Measurements from ENCODE around the gene WDR83. TPM values are rescaled to one million over a fixed set of nuclear protein-coding genes. Genes with fewer than 3 reads are reported as not detected.

Gene WDR83
- total RNA-seq, 1 donor from 2014 or later: 6.3 TPM

DNA sequence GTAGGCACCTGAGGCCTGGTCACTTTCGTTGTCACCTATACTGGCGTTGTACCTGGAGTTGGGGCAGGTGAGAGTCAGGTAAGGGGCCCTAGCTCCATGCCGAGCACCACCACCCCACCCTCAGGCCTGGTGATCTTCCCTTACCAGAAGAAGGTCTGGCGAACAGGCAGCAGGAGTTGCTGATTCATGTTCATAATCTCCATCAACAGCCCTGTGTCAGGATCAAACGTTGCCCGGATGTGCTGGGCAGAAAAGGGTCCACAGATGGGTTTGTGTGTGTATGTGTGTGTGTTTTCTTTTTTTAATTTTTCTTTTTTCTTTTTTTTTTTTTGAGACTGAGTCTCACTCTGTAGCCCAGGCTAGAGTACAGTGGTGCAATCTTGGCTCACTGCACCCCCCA lies 14.4 kb upstream of the WDR83 start:
- Histone ChIP-seq H3K36me3 (ENCODE audit: control insufficient read depth in 3 of 3, insufficient read depth in 3 of 3, low read length in 3 of 3) (peaks cover 22 to 25% (median 24%) of the 10 kb centered on the region in 3 donors), H3K9ac (ENCODE audit: low read depth in 1 of 3, low read length in 3 of 3) (no peak overlapping the region), H3K9me3 (ENCODE audit: control insufficient read depth in 3 of 3, low read length in 3 of 3) (no peaks in the 10 kb centered on the region), H3K27me3 (ENCODE audit: control insufficient read depth in 3 of 3, insufficient read depth in 3 of 3, low read length in 3 of 3) (no peaks in the 10 kb centered on the region), H3K4me1 (ENCODE audit: control insufficient read depth in 3 of 3, insufficient read depth in 3 of 3, low read length in 3 of 3) (peaks cover 7% of the 10 kb centered on the region in 3 donors), H3K4me3 (ENCODE audit: low read length in 3 of 3) (no peak overlapping the region), H3K27ac (ENCODE audit: low read depth, low read length) (no peak overlapping the region)

DNA sequence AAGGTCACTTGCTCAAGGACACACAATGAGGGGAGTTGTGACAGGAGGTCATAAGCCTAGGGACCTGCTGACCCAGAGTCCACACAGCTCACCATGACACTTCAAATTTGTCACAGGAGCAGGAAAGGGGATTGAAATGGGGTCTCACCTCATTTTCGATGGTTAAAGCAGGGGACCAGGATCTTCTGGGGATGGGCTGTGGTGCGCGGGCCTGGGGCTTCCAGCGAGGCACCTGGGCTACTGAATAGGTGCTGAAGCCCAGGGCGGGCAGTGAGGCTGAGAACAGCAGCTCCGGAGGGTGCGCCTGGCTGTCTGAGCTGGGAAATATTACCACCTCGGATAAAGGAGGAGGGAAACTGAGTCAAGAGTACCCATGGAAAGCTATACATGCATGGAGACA lies 11.1 kb upstream of the WDR83 start:
- H3K4me3 ChIP-seq (ENCODE audit: low read length in 3 of 3): no peak overlapping the region
- no peaks in the 10 kb centered on the region for H3K27me3 ChIP-seq (ENCODE audit: control insufficient read depth in 3 of 3, insufficient read depth in 3 of 3, low read length in 3 of 3)
- H3K36me3 ChIP-seq (ENCODE audit: control insufficient read depth in 3 of 3, insufficient read depth in 3 of 3, low read length in 3 of 3): peaks cover 32 to 40% (median 34%) of the 10 kb centered on the region in 3 donors
- no peaks in the 10 kb centered on the region for H3K9me3 ChIP-seq (ENCODE audit: control insufficient read depth in 3 of 3, low read length in 3 of 3)
- H3K9ac ChIP-seq (ENCODE audit: low read depth in 1 of 3, low read length in 3 of 3): no peak overlapping the region
- no peaks in the 10 kb centered on the region for H3K4me1 ChIP-seq (ENCODE audit: control insufficient read depth in 3 of 3, insufficient read depth in 3 of 3, low read length in 3 of 3)
- no peak overlapping the region for H3K27ac ChIP-seq (ENCODE audit: low read depth, low read length)

DNA sequence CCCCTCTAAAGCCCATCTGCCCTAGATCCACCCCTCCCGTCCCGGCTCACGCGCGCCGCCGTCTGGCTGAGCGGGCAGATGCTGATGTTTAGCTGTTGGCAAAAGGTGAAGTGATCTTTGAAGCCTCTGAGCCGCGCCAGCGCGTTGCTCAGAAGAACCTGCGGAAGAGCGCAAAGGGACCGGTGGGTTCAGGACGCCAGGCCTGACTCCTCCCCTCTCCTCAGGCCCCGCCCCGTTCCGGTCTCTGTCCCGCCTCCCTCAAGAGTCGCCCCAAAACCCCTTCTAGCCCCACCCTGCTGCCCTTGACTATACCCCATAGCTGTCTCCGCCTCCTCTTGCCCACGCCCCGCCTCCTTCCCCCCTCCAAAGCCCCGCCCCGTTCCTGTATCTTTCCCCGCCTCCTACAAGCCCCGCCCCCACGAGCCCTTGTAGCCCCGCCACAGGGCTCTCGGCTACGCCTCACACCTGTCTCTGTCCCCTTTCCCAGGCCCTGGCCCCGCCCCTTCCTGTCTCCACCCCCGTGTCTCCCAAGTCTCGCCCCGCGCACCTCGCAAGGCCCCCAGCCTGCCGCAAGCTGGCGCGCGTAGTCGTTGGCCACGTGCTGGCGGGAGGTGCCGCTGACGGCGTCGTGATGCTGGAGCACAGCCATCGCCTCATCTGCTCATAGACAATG lies 9.6 kb upstream of the WDR83 start:
- H3K9me3 ChIP-seq (ENCODE audit: control insufficient read depth in 3 of 3, low read length in 3 of 3): no peaks in the 10 kb centered on the region
- H3K4me1 ChIP-seq (ENCODE audit: control insufficient read depth in 3 of 3, insufficient read depth in 3 of 3, low read length in 3 of 3): no peaks in the 10 kb centered on the region
- H3K4me3 ChIP-seq (ENCODE audit: low read length in 3 of 3): no peak overlapping the region
- no peak overlapping the region for H3K27ac ChIP-seq (ENCODE audit: low read depth, low read length)
- no peaks in the 10 kb centered on the region for H3K27me3 ChIP-seq (ENCODE audit: control insufficient read depth in 3 of 3, insufficient read depth in 3 of 3, low read length in 3 of 3)
- peaks cover 36 to 45% (median 42%) of the 10 kb centered on the region in 3 donors for H3K36me3 ChIP-seq (ENCODE audit: control insufficient read depth in 3 of 3, insufficient read depth in 3 of 3, low read length in 3 of 3)
- no peak overlapping the region for H3K9ac ChIP-seq (ENCODE audit: low read depth in 1 of 3, low read length in 3 of 3)

DNA sequence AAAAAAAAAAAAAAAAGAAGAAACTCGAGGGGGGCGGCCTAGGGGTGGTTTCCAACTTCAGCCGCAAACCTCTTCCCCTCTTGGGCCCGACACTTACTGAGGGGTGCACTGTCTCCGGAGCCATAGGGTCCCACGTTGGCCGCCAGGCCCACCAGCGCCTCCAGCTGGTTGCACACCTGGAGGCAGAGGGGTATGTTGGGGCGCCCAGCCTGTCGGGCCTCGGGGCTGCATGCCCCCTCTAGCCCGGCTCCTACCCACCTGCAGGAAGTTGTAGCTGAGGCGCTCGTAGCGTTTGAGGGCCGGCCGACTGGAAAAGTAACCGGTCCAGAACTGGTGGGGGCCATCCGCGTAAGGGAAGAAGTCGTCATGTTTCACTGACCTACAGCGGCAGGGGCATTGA lies 8.6 kb upstream of the WDR83 start:
- H3K27ac ChIP-seq (ENCODE audit: low read depth, low read length): no peak overlapping the region
- H3K4me1 ChIP-seq (ENCODE audit: control insufficient read depth in 3 of 3, insufficient read depth in 3 of 3, low read length in 3 of 3): no peaks in the 10 kb centered on the region
- H3K9ac ChIP-seq (ENCODE audit: low read depth in 1 of 3, low read length in 3 of 3): no peak overlapping the region
- H3K36me3 ChIP-seq (ENCODE audit: control insufficient read depth in 3 of 3, insufficient read depth in 3 of 3, low read length in 3 of 3): peaks cover 36 to 46% (median 42%) of the 10 kb centered on the region in 3 donors
- H3K4me3 ChIP-seq (ENCODE audit: low read length in 3 of 3): no peak overlapping the region
- H3K27me3 ChIP-seq (ENCODE audit: control insufficient read depth in 3 of 3, insufficient read depth in 3 of 3, low read length in 3 of 3): no peaks in the 10 kb centered on the region
- H3K9me3 ChIP-seq (ENCODE audit: control insufficient read depth in 3 of 3, low read length in 3 of 3): no peaks in the 10 kb centered on the region

DNA sequence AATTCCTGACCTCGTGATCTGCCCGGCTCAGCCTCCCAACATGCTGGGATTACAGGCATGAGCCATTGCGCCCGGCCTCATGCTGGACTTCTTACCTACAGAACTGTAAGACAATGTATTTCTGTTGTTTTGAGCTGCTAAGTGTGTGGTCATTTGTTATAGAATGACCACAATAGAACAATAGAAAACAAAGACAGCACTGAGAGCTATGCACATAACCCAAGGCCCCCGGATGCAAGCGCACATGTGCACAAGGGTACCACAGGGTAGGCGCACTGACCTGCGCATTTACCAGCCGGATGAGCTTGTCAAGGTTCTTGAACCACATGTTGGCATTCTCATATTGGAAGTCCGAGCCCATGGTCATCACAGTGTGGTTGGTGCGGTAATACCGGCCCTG lies 5.6 kb upstream of the WDR83 start:
- H3K4me1 ChIP-seq (ENCODE audit: control insufficient read depth in 3 of 3, insufficient read depth in 3 of 3, low read length in 3 of 3): peaks cover 7 to 14% (median 9%) of the 10 kb centered on the region in 3 donors
- no peaks in the 10 kb centered on the region for H3K9me3 ChIP-seq (ENCODE audit: control insufficient read depth in 3 of 3, low read length in 3 of 3)
- peaks cover 45 to 55% (median 51%) of the 10 kb centered on the region in 3 donors for H3K36me3 ChIP-seq (ENCODE audit: control insufficient read depth in 3 of 3, insufficient read depth in 3 of 3, low read length in 3 of 3)

DNA sequence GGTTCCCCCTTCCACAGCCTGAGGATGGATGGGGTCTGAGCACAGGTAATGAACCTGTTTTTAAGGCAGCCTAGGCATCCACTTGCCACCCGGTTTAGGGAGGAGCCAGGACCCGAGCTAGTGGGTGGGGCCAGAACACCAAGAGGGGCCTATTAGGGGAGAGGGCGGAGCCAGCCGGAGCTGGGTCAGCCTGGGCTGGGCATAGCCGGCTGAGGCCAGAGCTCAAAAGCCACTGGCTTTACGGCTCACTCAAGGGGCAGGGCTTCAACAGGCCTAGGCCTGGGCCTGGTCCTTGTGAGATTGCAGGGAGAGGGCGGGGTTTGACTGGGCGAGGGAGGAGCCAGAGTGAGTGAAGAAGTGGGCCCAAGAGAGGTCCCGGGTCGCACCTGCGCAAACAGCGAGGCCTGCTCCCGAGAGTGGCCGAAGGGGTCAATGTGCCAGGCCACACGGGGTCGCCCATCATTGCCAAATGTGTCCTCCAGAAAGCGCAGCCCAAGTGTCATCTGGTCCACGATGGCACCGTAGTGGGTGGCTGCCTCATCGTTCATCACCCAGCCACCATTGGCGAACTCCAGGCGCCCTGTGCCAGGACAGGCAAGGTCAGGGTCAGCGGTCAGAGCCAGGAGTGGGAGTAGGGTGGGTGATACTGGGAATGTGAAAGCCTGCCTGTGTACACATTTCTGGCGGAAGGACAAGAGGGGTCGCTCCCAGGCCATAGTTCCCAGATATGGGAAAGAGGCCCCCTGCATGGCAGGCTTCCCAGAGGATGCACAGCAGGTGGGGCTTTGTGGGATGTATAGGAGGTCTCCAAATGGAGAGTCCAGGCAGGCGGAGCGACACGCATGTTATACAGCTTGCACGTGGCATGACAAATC lies 2.0 kb upstream of the WDR83 start:
- no peaks in the 10 kb centered on the region for H3K27me3 ChIP-seq (ENCODE audit: control insufficient read depth in 3 of 3, insufficient read depth in 3 of 3, low read length in 3 of 3)
- peaks cover 35 to 47% (median 36%) of the 10 kb centered on the region in 3 donors for H3K36me3 ChIP-seq (ENCODE audit: control insufficient read depth in 3 of 3, insufficient read depth in 3 of 3, low read length in 3 of 3)
- H3K9ac ChIP-seq (ENCODE audit: low read depth in 1 of 3, low read length in 3 of 3): no peak overlapping the region
- H3K4me3 ChIP-seq (ENCODE audit: low read length in 3 of 3): peak overlapping the region in 1 of 3 donors; percentile 0
- peaks cover 32 to 45% (median 34%) of the 10 kb centered on the region in 3 donors for H3K4me1 ChIP-seq (ENCODE audit: control insufficient read depth in 3 of 3, insufficient read depth in 3 of 3, low read length in 3 of 3)
- H3K27ac ChIP-seq (ENCODE audit: low read depth, low read length): no peak overlapping the region
- no peaks in the 10 kb centered on the region for H3K9me3 ChIP-seq (ENCODE audit: control insufficient read depth in 3 of 3, low read length in 3 of 3)

More for the DNA sequence above, 5.6 kb upstream of the WDR83 start:
- Histone ChIP-seq H3K27ac (ENCODE audit: low read depth, low read length) (no peak overlapping the region), H3K4me3 (ENCODE audit: low read length in 3 of 3) (no peak overlapping the region), H3K9ac (ENCODE audit: low read depth in 1 of 3, low read length in 3 of 3) (no peak overlapping the region), H3K27me3 (ENCODE audit: control insufficient read depth in 3 of 3, insufficient read depth in 3 of 3, low read length in 3 of 3) (no peaks in the 10 kb centered on the region)

DNA sequence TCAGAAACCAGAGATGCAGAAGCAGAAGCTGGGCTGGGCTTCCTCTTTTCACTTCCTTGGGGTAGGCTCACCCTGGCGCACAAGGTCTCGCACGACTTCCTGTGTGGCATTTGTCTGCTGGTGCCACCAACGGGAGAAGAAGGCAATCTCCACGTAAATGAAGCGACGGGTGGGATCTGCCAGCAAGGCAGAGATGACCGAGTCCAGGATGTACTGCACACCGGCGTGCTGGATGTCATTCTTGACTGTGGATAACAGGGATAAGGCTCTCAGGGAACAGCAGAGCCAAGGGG lies 1.4 kb upstream of the WDR83 start:
- Histone ChIP-seq H3K27ac (ENCODE audit: low read depth, low read length) (no peak overlapping the region), H3K4me1 (ENCODE audit: control insufficient read depth in 3 of 3, insufficient read depth in 3 of 3, low read length in 3 of 3) (peaks cover 38 to 51% (median 39%) of the 10 kb centered on the region in 3 donors), H3K36me3 (ENCODE audit: control insufficient read depth in 3 of 3, insufficient read depth in 3 of 3, low read length in 3 of 3) (peaks cover 32 to 47% (median 33%) of the 10 kb centered on the region in 3 donors), H3K4me3 (ENCODE audit: low read length in 3 of 3) (peak overlapping the region in 2 of 3 donors; percentile 38 to 92), H3K27me3 (ENCODE audit: control insufficient read depth in 3 of 3, insufficient read depth in 3 of 3, low read length in 3 of 3) (no peaks in the 10 kb centered on the region), H3K9me3 (ENCODE audit: control insufficient read depth in 3 of 3, low read length in 3 of 3) (no peaks in the 10 kb centered on the region), H3K9ac (ENCODE audit: low read depth in 1 of 3, low read length in 3 of 3) (peak overlapping the region in 1 of 3 donors; percentile 95)

DNA sequence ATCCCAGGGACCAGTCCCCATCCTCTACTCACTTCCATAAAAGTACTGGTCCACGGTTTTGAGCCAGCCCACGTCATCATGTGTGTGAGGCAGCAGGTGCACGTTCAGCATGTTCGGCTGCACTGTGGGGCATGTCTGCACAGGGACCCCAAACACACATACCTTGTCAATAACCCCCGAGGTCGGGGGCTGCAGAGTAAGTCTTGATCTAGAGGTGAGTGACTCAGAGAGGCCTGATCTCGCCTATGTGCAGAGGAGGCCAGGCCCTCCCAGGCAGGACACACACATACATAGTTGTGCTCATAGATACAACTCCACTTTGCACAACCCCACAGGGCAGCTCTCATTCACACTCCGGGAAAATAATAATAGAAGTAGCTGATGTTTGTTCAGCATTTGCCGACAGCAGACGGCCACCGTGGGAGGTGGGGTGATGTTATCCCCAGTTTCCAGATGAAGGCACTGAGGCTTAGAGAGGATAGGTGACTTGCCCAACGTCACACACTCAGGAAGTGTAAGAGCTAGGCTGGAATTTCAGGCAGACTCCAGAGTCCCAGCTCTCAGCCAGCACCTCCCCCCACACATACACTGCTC lies 839 bp upstream of the WDR83 start:
- Histone ChIP-seq H3K27me3 (ENCODE audit: control insufficient read depth in 3 of 3, insufficient read depth in 3 of 3, low read length in 3 of 3) (no peaks in the 10 kb centered on the region), H3K36me3 (ENCODE audit: control insufficient read depth in 3 of 3, insufficient read depth in 3 of 3, low read length in 3 of 3) (peaks cover 26 to 43% (median 33%) of the 10 kb centered on the region in 3 donors), H3K27ac (ENCODE audit: low read depth, low read length) (no peak overlapping the region), H3K9ac (ENCODE audit: low read depth in 1 of 3, low read length in 3 of 3) (peak overlapping the region; percentile 74 to 95 (median 92)), H3K4me3 (ENCODE audit: low read length in 3 of 3) (peak overlapping the region; percentile 92 to 98 (median 96)), H3K4me1 (ENCODE audit: control insufficient read depth in 3 of 3, insufficient read depth in 3 of 3, low read length in 3 of 3) (peaks cover 43 to 57% (median 45%) of the 10 kb centered on the region in 3 donors), H3K9me3 (ENCODE audit: control insufficient read depth in 3 of 3, low read length in 3 of 3) (no peaks in the 10 kb centered on the region)

DNA sequence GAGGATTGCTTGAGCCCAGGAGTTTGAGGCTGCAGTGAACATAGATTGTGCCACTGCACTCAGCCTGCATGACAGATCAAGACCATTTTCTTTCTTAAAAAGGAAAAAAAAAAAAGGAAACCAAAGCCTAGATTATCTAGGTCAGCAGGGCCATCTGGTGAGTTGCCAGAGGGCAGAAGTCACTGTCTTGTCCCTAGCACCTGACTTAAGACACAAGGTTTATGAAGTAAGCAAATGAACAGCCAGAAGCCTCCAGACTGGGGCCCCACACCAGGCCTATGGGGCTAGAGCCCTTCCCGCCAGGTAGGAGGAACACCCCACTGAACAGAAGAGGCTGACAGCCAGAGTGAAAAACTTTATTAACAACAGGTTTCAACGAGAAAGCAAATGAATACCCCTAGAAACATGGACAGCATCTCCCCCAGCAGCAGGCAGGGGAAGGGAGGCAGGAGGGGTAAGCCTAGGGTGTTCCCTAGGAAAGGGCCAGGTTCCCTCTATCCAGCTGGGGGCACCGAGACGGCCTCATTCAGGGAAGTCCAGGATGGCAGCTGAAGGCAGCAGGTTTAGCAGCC lies 1.2 kb downstream of the WDR83 start:
- H3K36me3 ChIP-seq (ENCODE audit: control insufficient read depth in 3 of 3, insufficient read depth in 3 of 3, low read length in 3 of 3): peaks cover 27 to 32% (median 28%) of the 10 kb centered on the region in 3 donors
- no peak overlapping the region for H3K27ac ChIP-seq (ENCODE audit: low read depth, low read length)
- peaks cover 43 to 57% (median 45%) of the 10 kb centered on the region in 3 donors for H3K4me1 ChIP-seq (ENCODE audit: control insufficient read depth in 3 of 3, insufficient read depth in 3 of 3, low read length in 3 of 3)
- no peaks in the 10 kb centered on the region for H3K27me3 ChIP-seq (ENCODE audit: control insufficient read depth in 3 of 3, insufficient read depth in 3 of 3, low read length in 3 of 3)
- H3K9me3 ChIP-seq (ENCODE audit: control insufficient read depth in 3 of 3, low read length in 3 of 3): no peaks in the 10 kb centered on the region
- H3K9ac ChIP-seq (ENCODE audit: low read depth in 1 of 3, low read length in 3 of 3): peak overlapping the region in 1 of 3 donors; percentile 99
- H3K4me3 ChIP-seq (ENCODE audit: low read length in 3 of 3): peak overlapping the region; percentile 86 to 98 (median 98)
